HEK293 (cell line): ENCODE data around the gene NUDT22.

Experiments used
- FEZF1 ChIP-seq: fragments of 450-650 bp; formaldehyde crosslinking; IDR thresholded peaks from 2 replicates; pipeline ENCODE4 v1.5.1; 2016; ENCODE audit warnings: missing biosample characterization, missing genetic modification characterization
- KLF1 ChIP-seq: fragments of 450-650 bp; formaldehyde crosslinking; IDR thresholded peaks from 2 replicates; pipeline ENCODE4 v1.5.1; 2016; ENCODE audit warnings: missing biosample characterization, missing genetic modification characterization
- KLF10 ChIP-seq: fragments of 450-650 bp; IDR thresholded peaks from 2 replicates; pipeline ENCODE4 v1.5.1; 2018; ENCODE audit warnings: missing biosample characterization, mild to moderate bottlenecking, missing genetic modification characterization
- KLF16 ChIP-seq: fragments of 450-650 bp; formaldehyde crosslinking; IDR thresholded peaks from 2 replicates; pipeline ENCODE4 v1.5.1; 2017; ENCODE audit warnings: missing biosample characterization, missing genetic modification characterization
- KLF7 ChIP-seq: fragments of 450-650 bp; formaldehyde crosslinking; IDR thresholded peaks from 2 replicates; pipeline ENCODE4 v1.5.1; 2016; ENCODE audit warnings: missing biosample characterization, missing genetic modification characterization, borderline replicate concordance
- SP2 ChIP-seq: fragments of 450-650 bp; formaldehyde crosslinking; IDR thresholded peaks from 2 replicates; pipeline ENCODE4 v1.5.1; 2016; ENCODE audit warnings: missing biosample characterization, missing genetic modification characterization
- SP7 ChIP-seq: fragments of 450-650 bp; formaldehyde crosslinking; IDR thresholded peaks from 2 replicates; pipeline ENCODE4 v1.5.1; 2016; ENCODE audit warnings: missing biosample characterization, missing genetic modification characterization
- WT1 ChIP-seq: fragments of 450-650 bp; formaldehyde crosslinking; IDR thresholded peaks from 2 replicates; pipeline ENCODE4 v1.5.1; 2016; ENCODE audit warnings: missing biosample characterization, missing genetic modification characterization
- YY1 ChIP-seq: fragments of 450-650 bp; formaldehyde crosslinking; IDR thresholded peaks from 2 replicates; pipeline ENCODE4 v1.5.1; 2018; ENCODE audit warnings: missing biosample characterization, missing genetic modification characterization
- YY2 ChIP-seq: fragments of 450-650 bp; formaldehyde crosslinking; IDR thresholded peaks from 2 replicates; pipeline ENCODE4 v1.5.1; 2016; ENCODE audit warnings: missing biosample characterization, missing genetic modification characterization
- ZFHX2 ChIP-seq: fragments of 450-650 bp; formaldehyde crosslinking; conservative IDR thresholded peaks from 2 replicates; pipeline ENCODE4 v1.5.1; 2016; ENCODE audit warnings: missing biosample characterization, missing genetic modification characterization
- ZNF140 ChIP-seq: fragments of 450-650 bp; formaldehyde crosslinking; IDR thresholded peaks from 2 replicates; pipeline ENCODE4 v1.5.1; 2016; ENCODE audit warnings: missing biosample characterization, missing genetic modification characterization
- ZNF174 ChIP-seq: fragments of 450-650 bp; formaldehyde crosslinking; IDR thresholded peaks from 2 replicates; pipeline ENCODE4 v1.5.0; 2017; ENCODE audit warnings: missing biosample characterization, mild to moderate bottlenecking, missing genetic modification characterization
- ZNF416 ChIP-seq: fragments of 450-650 bp; formaldehyde crosslinking; IDR thresholded peaks from 2 replicates; pipeline ENCODE4 v1.5.1; 2016; ENCODE audit warnings: missing biosample characterization, missing genetic modification characterization
- ZNF48 ChIP-seq: fragments of 450-650 bp; formaldehyde crosslinking; IDR thresholded peaks from 2 replicates; pipeline ENCODE4 v1.5.1; 2016; ENCODE audit warnings: missing biosample characterization, missing genetic modification characterization
- ZNF501 ChIP-seq: fragments of 450-650 bp; formaldehyde crosslinking; IDR thresholded peaks from 2 replicates; pipeline ENCODE4 v1.5.1; 2016; ENCODE audit warnings: missing biosample characterization, missing genetic modification characterization
- ZNF571 ChIP-seq: fragments of 450-650 bp; formaldehyde crosslinking; IDR thresholded peaks from 2 replicates; pipeline ENCODE4 v1.5.0; 2017; ENCODE audit warnings: missing biosample characterization, missing genetic modification characterization
- ZNF600 ChIP-seq: fragments of 450-650 bp; formaldehyde crosslinking; IDR thresholded peaks from 2 replicates; pipeline ENCODE4 v1.5.1; 2016; ENCODE audit warnings: missing biosample characterization, missing genetic modification characterization
- ZXDB ChIP-seq: fragments of 450-650 bp; formaldehyde crosslinking; IDR thresholded peaks from 2 replicates; pipeline ENCODE4 v1.5.1; 2016; ENCODE audit warnings: missing biosample characterization, missing genetic modification characterization
- TF ChIP-seq, protein P1 (sequence below): fragments of 450-650 bp; formaldehyde crosslinking; IDR thresholded peaks from 2 replicates; pipeline ENCODE4 v1.5.1; 2016; ENCODE audit warnings: missing biosample characterization, missing genetic modification characterization
- TF ChIP-seq, protein P2 (sequence below): fragments of 450-650 bp; formaldehyde crosslinking; IDR thresholded peaks from 2 replicates; pipeline ENCODE4 v1.5.1; 2016; ENCODE audit warnings: missing biosample characterization, missing genetic modification characterization
- TF ChIP-seq, protein P3 (sequence below): fragments of 450-650 bp; formaldehyde crosslinking; IDR thresholded peaks from 2 replicates; pipeline ENCODE4 v1.5.1; 2017; ENCODE audit warnings: missing biosample characterization, missing genetic modification characterization
- TF ChIP-seq, protein P4 (sequence below): fragments of 450-650 bp; formaldehyde crosslinking; IDR thresholded peaks from 2 replicates; pipeline ENCODE4 v1.5.1; 2016; ENCODE audit warnings: missing biosample characterization, missing genetic modification characterization, borderline replicate concordance
- TF ChIP-seq, protein P5 (sequence below): fragments of 450-650 bp; formaldehyde crosslinking; IDR thresholded peaks from 2 replicates; pipeline ENCODE4 v1.5.1; 2016; ENCODE audit warnings: missing biosample characterization, missing genetic modification characterization
- TF ChIP-seq, protein P6 (sequence below): fragments of 450-650 bp; formaldehyde crosslinking; optimal IDR thresholded peaks from 2 replicates; pipeline ENCODE3; 2016; ENCODE audit warnings: missing biosample characterization, mild to moderate bottlenecking, missing genetic modification characterization

NUDT22 gene

DNA sequence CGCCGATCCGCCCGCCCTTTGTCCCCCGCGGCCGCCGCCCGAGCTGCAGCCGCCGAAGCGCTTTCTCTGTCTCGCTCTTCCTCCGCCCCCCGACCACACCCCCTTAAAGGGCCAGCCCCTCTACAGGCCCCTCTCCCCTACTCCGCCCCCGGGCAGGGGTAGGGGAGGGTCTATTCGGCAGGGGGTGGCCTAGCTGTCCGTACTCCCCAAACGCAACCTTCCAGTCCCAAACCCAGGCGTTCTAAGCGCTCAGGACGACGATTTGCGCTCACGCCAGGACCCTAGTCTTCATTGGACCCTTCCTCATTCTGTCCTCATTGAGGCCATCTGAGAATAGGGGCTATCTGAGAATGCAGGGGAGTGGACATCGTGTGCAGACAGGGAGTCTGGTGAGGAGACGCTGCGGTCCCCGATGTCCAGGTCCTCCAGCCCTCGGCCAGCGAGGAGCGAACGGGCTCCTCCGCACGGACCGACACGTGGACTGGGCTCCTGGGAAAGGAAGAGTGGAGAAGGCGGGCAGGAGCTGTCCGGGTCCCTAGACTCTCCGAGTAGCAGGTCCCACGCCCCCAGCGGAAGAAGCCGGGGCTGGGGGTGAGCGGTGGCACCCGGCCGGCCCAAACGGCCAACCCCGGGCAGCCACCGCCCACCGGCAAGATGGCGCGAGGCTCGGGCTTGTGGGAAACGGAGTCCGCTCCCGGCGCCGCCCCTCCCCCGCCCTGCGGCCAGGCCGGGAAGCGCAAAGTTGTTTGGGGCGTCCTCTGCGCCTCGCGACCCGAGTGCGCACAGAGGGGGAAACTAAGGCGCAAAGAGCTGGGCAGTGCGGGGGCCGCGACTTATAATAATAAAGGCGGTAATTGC lies 21.0 kb downstream of the NUDT22 start, which contains the start of gene PPP1R14B (continued):
- TF ChIP-seq ZNF140 (tag by site-specific recombination), result no peak
- peak; percentile 63; the same call in 1 of the 2 replicates for TF ChIP-seq ZXDB (tag by site-specific recombination)
- TF ChIP-seq, protein P1, sequence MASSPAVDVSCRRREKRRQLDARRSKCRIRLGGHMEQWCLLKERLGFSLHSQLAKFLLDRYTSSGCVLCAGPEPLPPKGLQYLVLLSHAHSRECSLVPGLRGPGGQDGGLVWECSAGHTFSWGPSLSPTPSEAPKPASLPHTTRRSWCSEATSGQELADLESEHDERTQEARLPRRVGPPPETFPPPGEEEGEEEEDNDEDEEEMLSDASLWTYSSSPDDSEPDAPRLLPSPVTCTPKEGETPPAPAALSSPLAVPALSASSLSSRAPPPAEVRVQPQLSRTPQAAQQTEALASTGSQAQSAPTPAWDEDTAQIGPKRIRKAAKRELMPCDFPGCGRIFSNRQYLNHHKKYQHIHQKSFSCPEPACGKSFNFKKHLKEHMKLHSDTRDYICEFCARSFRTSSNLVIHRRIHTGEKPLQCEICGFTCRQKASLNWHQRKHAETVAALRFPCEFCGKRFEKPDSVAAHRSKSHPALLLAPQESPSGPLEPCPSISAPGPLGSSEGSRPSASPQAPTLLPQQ (tag by site-specific recombination), result peak; percentile 33
- TF ChIP-seq ZNF501, result 0 out of 2 replicates have a peak, but pooled peaks have one; percentile 52
- TF ChIP-seq WT1 (tag by site-specific recombination), result peak; percentile 44; the same call in 1 of the 2 replicates
- TF ChIP-seq, protein P2, sequence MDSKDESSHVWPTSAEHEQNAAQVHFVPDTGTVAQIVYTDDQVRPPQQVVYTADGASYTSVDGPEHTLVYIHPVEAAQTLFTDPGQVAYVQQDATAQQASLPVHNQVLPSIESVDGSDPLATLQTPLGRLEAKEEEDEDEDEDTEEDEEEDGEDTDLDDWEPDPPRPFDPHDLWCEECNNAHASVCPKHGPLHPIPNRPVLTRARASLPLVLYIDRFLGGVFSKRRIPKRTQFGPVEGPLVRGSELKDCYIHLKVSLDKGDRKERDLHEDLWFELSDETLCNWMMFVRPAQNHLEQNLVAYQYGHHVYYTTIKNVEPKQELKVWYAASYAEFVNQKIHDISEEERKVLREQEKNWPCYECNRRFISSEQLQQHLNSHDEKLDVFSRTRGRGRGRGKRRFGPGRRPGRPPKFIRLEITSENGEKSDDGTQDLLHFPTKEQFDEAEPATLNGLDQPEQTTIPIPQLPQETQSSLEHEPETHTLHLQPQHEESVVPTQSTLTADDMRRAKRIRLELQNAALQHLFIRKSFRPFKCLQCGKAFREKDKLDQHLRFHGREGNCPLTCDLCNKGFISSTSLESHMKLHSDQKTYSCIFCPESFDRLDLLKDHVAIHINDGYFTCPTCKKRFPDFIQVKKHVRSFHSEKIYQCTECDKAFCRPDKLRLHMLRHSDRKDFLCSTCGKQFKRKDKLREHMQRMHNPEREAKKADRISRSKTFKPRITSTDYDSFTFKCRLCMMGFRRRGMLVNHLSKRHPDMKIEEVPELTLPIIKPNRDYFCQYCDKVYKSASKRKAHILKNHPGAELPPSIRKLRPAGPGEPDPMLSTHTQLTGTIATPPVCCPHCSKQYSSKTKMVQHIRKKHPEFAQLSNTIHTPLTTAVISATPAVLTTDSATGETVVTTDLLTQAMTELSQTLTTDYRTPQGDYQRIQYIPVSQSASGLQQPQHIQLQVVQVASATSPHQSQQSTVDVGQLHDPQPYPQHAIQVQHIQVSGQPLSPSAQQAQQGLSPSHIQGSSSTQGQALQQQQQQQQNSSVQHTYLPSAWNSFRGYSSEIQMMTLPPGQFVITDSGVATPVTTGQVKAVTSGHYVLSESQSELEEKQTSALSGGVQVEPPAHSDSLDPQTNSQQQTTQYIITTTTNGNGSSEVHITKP (tag by site-specific recombination), result peak; percentile 84
- TF ChIP-seq ZNF600 (tag by site-specific recombination), result no peak
- TF ChIP-seq FEZF1 (tag by site-specific recombination), result no peak
- TF ChIP-seq, protein P3, sequence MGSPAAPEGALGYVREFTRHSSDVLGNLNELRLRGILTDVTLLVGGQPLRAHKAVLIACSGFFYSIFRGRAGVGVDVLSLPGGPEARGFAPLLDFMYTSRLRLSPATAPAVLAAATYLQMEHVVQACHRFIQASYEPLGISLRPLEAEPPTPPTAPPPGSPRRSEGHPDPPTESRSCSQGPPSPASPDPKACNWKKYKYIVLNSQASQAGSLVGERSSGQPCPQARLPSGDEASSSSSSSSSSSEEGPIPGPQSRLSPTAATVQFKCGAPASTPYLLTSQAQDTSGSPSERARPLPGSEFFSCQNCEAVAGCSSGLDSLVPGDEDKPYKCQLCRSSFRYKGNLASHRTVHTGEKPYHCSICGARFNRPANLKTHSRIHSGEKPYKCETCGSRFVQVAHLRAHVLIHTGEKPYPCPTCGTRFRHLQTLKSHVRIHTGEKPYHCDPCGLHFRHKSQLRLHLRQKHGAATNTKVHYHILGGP, result no peak
- TF ChIP-seq KLF16 (tag by site-specific recombination), result 0 out of 2 replicates have a peak, but pooled peaks have one; percentile 14
- TF ChIP-seq ZFHX2 (tag by site-specific recombination), result peak; percentile 56; the same call in 1 of the 2 replicates
- TF ChIP-seq SP7 (tag by site-specific recombination), result 0 out of 2 replicates have a peak, but pooled peaks have one; percentile 15
- TF ChIP-seq, protein P4, sequence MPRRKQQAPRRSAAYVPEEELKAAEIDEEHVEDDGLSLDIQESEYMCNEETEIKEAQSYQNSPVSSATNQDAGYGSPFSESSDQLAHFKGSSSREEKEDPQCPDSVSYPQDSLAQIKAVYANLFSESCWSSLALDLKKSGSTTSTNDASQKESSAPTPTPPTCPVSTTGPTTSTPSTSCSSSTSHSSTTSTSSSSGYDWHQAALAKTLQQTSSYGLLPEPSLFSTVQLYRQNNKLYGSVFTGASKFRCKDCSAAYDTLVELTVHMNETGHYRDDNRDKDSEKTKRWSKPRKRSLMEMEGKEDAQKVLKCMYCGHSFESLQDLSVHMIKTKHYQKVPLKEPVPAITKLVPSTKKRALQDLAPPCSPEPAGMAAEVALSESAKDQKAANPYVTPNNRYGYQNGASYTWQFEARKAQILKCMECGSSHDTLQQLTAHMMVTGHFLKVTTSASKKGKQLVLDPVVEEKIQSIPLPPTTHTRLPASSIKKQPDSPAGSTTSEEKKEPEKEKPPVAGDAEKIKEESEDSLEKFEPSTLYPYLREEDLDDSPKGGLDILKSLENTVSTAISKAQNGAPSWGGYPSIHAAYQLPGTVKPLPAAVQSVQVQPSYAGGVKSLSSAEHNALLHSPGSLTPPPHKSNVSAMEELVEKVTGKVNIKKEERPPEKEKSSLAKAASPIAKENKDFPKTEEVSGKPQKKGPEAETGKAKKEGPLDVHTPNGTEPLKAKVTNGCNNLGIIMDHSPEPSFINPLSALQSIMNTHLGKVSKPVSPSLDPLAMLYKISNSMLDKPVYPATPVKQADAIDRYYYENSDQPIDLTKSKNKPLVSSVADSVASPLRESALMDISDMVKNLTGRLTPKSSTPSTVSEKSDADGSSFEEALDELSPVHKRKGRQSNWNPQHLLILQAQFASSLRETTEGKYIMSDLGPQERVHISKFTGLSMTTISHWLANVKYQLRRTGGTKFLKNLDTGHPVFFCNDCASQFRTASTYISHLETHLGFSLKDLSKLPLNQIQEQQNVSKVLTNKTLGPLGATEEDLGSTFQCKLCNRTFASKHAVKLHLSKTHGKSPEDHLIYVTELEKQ (tag by site-specific recombination), result no peak
- TF ChIP-seq, protein P5, sequence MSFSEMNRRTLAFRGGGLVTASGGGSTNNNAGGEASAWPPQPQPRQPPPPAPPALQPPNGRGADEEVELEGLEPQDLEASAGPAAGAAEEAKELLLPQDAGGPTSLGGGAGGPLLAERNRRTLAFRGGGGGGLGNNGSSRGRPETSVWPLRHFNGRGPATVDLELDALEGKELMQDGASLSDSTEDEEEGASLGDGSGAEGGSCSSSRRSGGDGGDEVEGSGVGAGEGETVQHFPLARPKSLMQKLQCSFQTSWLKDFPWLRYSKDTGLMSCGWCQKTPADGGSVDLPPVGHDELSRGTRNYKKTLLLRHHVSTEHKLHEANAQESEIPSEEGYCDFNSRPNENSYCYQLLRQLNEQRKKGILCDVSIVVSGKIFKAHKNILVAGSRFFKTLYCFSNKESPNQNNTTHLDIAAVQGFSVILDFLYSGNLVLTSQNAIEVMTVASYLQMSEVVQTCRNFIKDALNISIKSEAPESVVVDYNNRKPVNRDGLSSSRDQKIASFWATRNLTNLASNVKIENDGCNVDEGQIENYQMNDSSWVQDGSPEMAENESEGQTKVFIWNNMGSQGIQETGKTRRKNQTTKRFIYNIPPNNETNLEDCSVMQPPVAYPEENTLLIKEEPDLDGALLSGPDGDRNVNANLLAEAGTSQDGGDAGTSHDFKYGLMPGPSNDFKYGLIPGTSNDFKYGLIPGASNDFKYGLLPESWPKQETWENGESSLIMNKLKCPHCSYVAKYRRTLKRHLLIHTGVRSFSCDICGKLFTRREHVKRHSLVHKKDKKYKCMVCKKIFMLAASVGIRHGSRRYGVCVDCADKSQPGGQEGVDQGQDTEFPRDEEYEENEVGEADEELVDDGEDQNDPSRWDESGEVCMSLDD, result peak; percentile 64
- TF ChIP-seq, protein P6, sequence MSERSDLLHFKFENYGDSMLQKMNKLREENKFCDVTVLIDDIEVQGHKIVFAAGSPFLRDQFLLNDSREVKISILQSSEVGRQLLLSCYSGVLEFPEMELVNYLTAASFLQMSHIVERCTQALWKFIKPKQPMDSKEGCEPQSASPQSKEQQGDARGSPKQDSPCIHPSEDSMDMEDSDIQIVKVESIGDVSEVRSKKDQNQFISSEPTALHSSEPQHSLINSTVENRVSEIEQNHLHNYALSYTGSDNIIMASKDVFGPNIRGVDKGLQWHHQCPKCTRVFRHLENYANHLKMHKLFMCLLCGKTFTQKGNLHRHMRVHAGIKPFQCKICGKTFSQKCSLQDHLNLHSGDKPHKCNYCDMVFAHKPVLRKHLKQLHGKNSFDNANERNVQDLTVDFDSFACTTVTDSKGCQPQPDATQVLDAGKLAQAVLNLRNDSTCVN (tag by site-specific recombination), result peak; percentile 63
- no peak for TF ChIP-seq ZNF48 (tag by site-specific recombination)
- TF ChIP-seq ZNF174 (tag by site-specific recombination), result no peak
- peak; percentile 82 for TF ChIP-seq KLF10 (tag by site-specific recombination)
- TF ChIP-seq YY2 (tag by site-specific recombination), result 0 out of 2 replicates have a peak, but pooled peaks have one; percentile 34
- peak; percentile 57; the same call in 1 of the 2 replicates for TF ChIP-seq KLF1 (tag by site-specific recombination)
- TF ChIP-seq ZNF416, result no peak
- TF ChIP-seq SP2, result peak; percentile 47
- peak; percentile 83 for TF ChIP-seq YY1 (tag by site-specific recombination)
- no peak for TF ChIP-seq ZNF571 (tag by site-specific recombination)
- TF ChIP-seq KLF7 (tag by site-specific recombination), result peak; percentile 68; the same call in 1 of the 2 replicates
